Fibroblast of lung (primary cell): Measurements from ENCODE around the gene NOL4L.

Source experiments
- CTCF ChIP-seq, 2 donors: IDR thresholded peaks in 1 of 2; conservative IDR thresholded peaks in 1 of 2; 1 replicate in 1 of 2; 2 replicates in 1 of 2; pipeline ENCODE4 v1.5.1; 2011 to 2012; ENCODE audit warnings: low read length in 2 of 2, control low read depth in 1 of 2, inconsistent platforms in 1 of 2, low read depth in 1 of 2, mild to moderate bottlenecking in 1 of 2
- EZH2 ChIP-seq: IDR thresholded peaks from 2 replicates; pipeline ENCODE4 v1.5.1; 2012; ENCODE audit warnings: low read length, control low read depth, mild to moderate bottlenecking; ENCODE audit errors: missing control alignments

DNA sequence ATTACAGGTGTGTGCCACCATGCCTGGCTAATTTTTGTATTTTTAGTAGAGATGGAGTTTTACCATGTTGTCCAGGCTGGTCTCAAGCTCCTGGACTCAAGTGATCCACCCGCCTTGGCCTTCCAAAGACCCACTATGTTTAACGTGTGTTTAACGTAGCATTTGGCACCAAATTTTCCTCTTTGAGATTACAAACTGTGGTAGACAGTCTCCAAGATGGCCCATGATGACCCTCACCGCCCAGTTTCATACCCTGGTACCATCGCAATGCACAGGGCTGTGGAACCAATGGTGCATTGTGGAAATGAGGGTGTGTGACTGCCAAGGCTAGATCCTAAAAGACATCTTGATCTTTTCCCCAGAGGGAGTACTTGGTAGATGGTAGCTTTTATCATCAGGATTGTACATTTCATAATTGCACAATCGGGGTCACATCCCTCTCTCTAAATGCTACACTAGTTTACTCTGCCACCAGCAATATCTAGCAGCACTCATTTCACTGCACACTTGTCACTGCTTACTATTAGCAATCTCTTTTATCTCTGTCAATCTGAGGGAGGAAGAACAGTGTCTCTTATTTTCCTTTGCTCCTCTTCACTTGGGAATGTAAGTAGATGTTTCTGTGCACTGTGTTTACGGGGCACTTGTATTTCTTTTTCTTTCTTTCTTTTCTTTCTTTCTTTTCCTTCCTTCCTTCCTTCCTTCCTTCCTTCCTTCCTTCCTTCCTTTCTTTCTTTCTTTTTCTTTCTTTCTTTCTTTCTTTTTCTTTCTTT lies 96.9 kb downstream of the NOL4L start:
- no peak for TF ChIP-seq CTCF (conservative IDR thresholded peaks at IDR 0.05 in 1 of 2, IDR thresholded peaks at IDR 0.05 in 1 of 2; ENCODE audit: low read depth in 1 of 2, low read length in 2 of 2)
- no peak for TF ChIP-seq EZH2
